ENCODE measurements around the gene FAM89B. TPM values are rescaled to one million over a fixed set of nuclear protein-coding genes. Genes with fewer than 3 reads are reported as not detected.

FAM89B gene
- total and polyA plus RNA-seq, 2 donors (not counting 3 experiments of a cell fraction or from before 2014, with no cell fraction given) = 63.1 to 153 TPM

- Histone ChIP-seq H3K4me2 (ENCODE audit: insufficient read depth, low read length) (no peak overlapping the region), H3K4me3 (replicated peaks in 1 of 3; ENCODE audit: insufficient read depth in 1 of 3, low read depth in 1 of 3, low read length in 3 of 3) (no peak overlapping the region), H3K9ac (replicated peaks; ENCODE audit: extremely low read depth, insufficient read depth, low read length) (no peak overlapping the region), H3K79me2 (ENCODE audit: control insufficient read depth, insufficient read depth, low read length) (no peaks in the 10 kb centered on the region), H4K20me1 (replicated peaks; ENCODE audit: control insufficient read depth, extremely low read depth, insufficient read depth, low read length) (no peaks in the 10 kb centered on the region), H3K27ac (ENCODE audit: insufficient read depth, low read depth, low read length) (no peak overlapping the region), H3K9me3 (replicated peaks; ENCODE audit: control insufficient read depth, insufficient read depth, low read length) (no peaks in the 10 kb centered on the region), H3K36me3 (ENCODE audit: control insufficient read depth in 2 of 2, extremely low read depth in 1 of 2, insufficient read depth in 2 of 2, low read length in 2 of 2) (peaks cover 0 to 41% of the 10 kb centered on the region in 2 experiments), H3K4me1 (ENCODE audit: control insufficient read depth, extremely low read depth, insufficient read depth, low read length) (no peaks in the 10 kb centered on the region), H2AFZ (ENCODE audit: low read depth, low read length) (no peak overlapping the region), H3K27me3 (ENCODE audit: control insufficient read depth in 2 of 2, insufficient read depth in 2 of 2, low read length in 2 of 2) (no peaks in the 10 kb centered on the region), H3K9me1 (replicated peaks; ENCODE audit: control insufficient read depth, extremely low read depth, insufficient read depth, low read length) (no peaks in the 10 kb centered on the region)
- DNase-seq (ENCODE audit: low read depth, low spot score) = no peak
- dilution Hi-C loops (cut with MboI; ENCODE audit: extremely low pct_ligation_motif_present, low sequenced_read_pairs) = no loop called here
- TF ChIP-seq FOS (IDR thresholded peaks at IDR 0.05; ENCODE audit: borderline replicate concordance, insufficient read depth, low read length) (no peak), GATA2 (IDR thresholded peaks at IDR 0.05; ENCODE audit: insufficient read depth, insufficient read length, low read depth, low read length) (no peak), POLR2A (IDR thresholded peaks at IDR 0.05; ENCODE audit: low read depth, low read length) (no peak), CTCF (IDR thresholded peaks at IDR 0.05; ENCODE audit: extremely low read depth in 1 of 2, insufficient read depth in 1 of 2, low read depth in 1 of 2, low read length in 2 of 2) (no peak), MAX (IDR thresholded peaks at IDR 0.05; ENCODE audit: insufficient read depth, insufficient read length) (no peak), EZH2 (IDR thresholded peaks at IDR 0.05; ENCODE audit: borderline replicate concordance, low read depth, low read length, severe bottlenecking) (no peak), POLR2AphosphoS5 (IDR thresholded peaks at IDR 0.05; ENCODE audit: insufficient read depth, low read depth, low read length) (no peak), MYC (IDR thresholded peaks at IDR 0.05; ENCODE audit: low read depth, low read length) (no peak), JUN (IDR thresholded peaks at IDR 0.05; ENCODE audit: borderline replicate concordance, insufficient read depth, insufficient read length, low read depth) (no peak)
- intact Hi-C loops (cut with micrococcal nuclease) = no loop called here
- FAIRE-seq = no peak
- POLR2A ChIA-PET = no interaction called here
- BruUV-seq (replicated peaks) = no TSS peak
- CTCF ChIA-PET = interaction anchor here (0.6 to 1.6 kb wide), 3 partner anchors 11 to 24 kb away, joined by 4 to 5 read pairs (median 4); partner anchors contain the start of genes FAM89B and ZNRD2
Observed at GRCh38 chr11:65548395-65548794, 23.9 kb upstream of the FAM89B start.

All from endothelial cell of umbilical vein (primary cell).